Neural cell (in vitro differentiated cells): ENCODE measurements around the gene ZBTB12. TPM values are rescaled to one million over a fixed set of nuclear protein-coding genes. Genes with fewer than 3 reads are reported as not detected.

ENCODE experiments used
- H2AFZ ChIP-seq: fragments of 200-600, 300-800 bp; sonication (generic), shearing (Covaris generic); 2 replicates; pipeline ENCODE4 v1.6.0; 2014; ENCODE audit warnings: low read depth, mild to moderate bottlenecking, antibody characterized with exemption, low read length, moderate library complexity
- H3F3A ChIP-seq: fragments of 200-600 bp; shearing (Covaris generic); 2 replicates; pipeline ENCODE4 v1.6.1; 2016; ENCODE audit warnings: mild to moderate bottlenecking, moderate library complexity, mixed read lengths, antibody characterized with exemption, low read length; ENCODE audit not compliant: insufficient read depth, poor library complexity, severe bottlenecking
- H3K27ac ChIP-seq: fragments of 200-600, 300-800 bp; sonication (generic), shearing (Covaris generic); 2 replicates; pipeline ENCODE4 v1.5.1; 2014; ENCODE audit warnings: mild to moderate bottlenecking, low read length, moderate library complexity
- H3K27me3 ChIP-seq: fragments of 300-800, 200-600 bp; sonication (generic), shearing (Covaris generic); 2 replicates; pipeline ENCODE4 v1.6.0; 2014; ENCODE audit warnings: mild to moderate bottlenecking, low read depth, low read length, moderate library complexity; ENCODE audit not compliant: insufficient read depth
- H3K36me3 ChIP-seq: fragments of 300-800, 200-600 bp; sonication (generic), shearing (Covaris generic); 2 replicates; pipeline ENCODE4 v1.5.1; 2014; ENCODE audit warnings: mild to moderate bottlenecking, antibody characterized with exemption, low read length, moderate library complexity; ENCODE audit not compliant: insufficient read depth
- H3K4me2 ChIP-seq: fragments of 300-800, 200-600 bp; sonication (generic), shearing (Covaris generic); 2 replicates; pipeline ENCODE4 v1.6.0; 2014; ENCODE audit warnings: mild to moderate bottlenecking, low read length
- H3K4me3 ChIP-seq: fragments of 300-800, 200-600 bp; sonication (generic), shearing (Covaris generic); 2 replicates; pipeline ENCODE4 v1.5.1; 2014; ENCODE audit warnings: mild to moderate bottlenecking, low read length, moderate library complexity
- H3K79me2 ChIP-seq: fragments of 200-600 bp; shearing (Covaris generic); replicated peaks from 2 replicates; pipeline ENCODE4 v1.6.0; 2014; ENCODE audit warnings: mild to moderate bottlenecking, low read length, moderate library complexity; ENCODE audit not compliant: insufficient read depth
- H3K9ac ChIP-seq: fragments of 300-800, 200-600 bp; sonication (generic), shearing (Covaris generic); 2 replicates; pipeline ENCODE4 v1.6.1; 2016; ENCODE audit warnings: mild to moderate bottlenecking, low read length, mixed read lengths
- H3K9me2 ChIP-seq: fragments of 200-600 bp; shearing (Covaris generic); 2 replicates; pipeline ENCODE4 v1.6.1; 2016; ENCODE audit warnings: mild to moderate bottlenecking, low read length, mixed read lengths; ENCODE audit not compliant: insufficient read depth
- H3K9me3 ChIP-seq: fragments of 200-600, 300-800 bp; sonication (generic), shearing (Covaris generic); 2 replicates; pipeline ENCODE4 v1.6.1; 2016; ENCODE audit warnings: mild to moderate bottlenecking, mixed run types, low read length, moderate library complexity, mixed read lengths
- H4K20me1 ChIP-seq: fragments of 200-600 bp; shearing (Covaris generic); 2 replicates; pipeline ENCODE4 v1.6.1; 2016; ENCODE audit warnings: mild to moderate bottlenecking, mixed run types; ENCODE audit not compliant: insufficient read depth
- EP300 ChIP-seq: fragments of 450-650 bp; conservative IDR thresholded peaks from 2 replicates; pipeline ENCODE4 v1.6.1; 2014; ENCODE audit warnings: antibody characterized with exemption, mild to moderate bottlenecking, moderate library complexity; ENCODE audit not compliant: poor library complexity, severe bottlenecking
- EZH2 ChIP-seq: fragments of 200-600, 300-800 bp; shearing (Covaris generic), sonication (generic); IDR thresholded peaks from 2 replicates; pipeline ENCODE4 v1.6.1; 2014; ENCODE audit warnings: antibody characterized with exemption, low read length, borderline replicate concordance, mild to moderate bottlenecking; ENCODE audit not compliant: insufficient read depth, poor library complexity, severe bottlenecking
- MXI1 ChIP-seq: fragments of 450-650 bp; conservative IDR thresholded peaks from 2 replicates; pipeline ENCODE4 v1.6.1; 2014; ENCODE audit warnings: antibody characterized with exemption, mild to moderate bottlenecking; ENCODE audit not compliant: poor library complexity, severe bottlenecking
- POLR2AphosphoS5 ChIP-seq: IDR thresholded peaks from 2 replicates; pipeline ENCODE4 v1.6.1; 2012
- RAD21 ChIP-seq: fragments of 450-650 bp; conservative IDR thresholded peaks from 2 replicates; pipeline ENCODE4 v1.6.1; 2014; ENCODE audit warnings: antibody characterized with exemption, mild to moderate bottlenecking, moderate library complexity
- SMC3 ChIP-seq: fragments of 450-650 bp; conservative IDR thresholded peaks from 2 replicates; pipeline ENCODE4 v1.6.1; 2014; ENCODE audit warnings: antibody characterized with exemption, mild to moderate bottlenecking, moderate library complexity; ENCODE audit not compliant: poor library complexity
- TAF1 ChIP-seq: IDR thresholded peaks from 2 replicates; pipeline ENCODE4 v1.6.1; 2012; ENCODE audit warnings: low read depth
- polyA plus RNA-seq: library from polyadenylated mRNA; depleted of rRNA; stranded (reverse); fragments of >200 nt; gene quantifications from 2 replicates; pipeline ENCODE4 v1.2.3, GENCODE V29; 2014
- TF ChIP-seq, protein P1 (sequence below): IDR thresholded peaks from 2 replicates; pipeline ENCODE4 v1.6.1; 2012; ENCODE audit warnings: borderline replicate concordance
- TF ChIP-seq, protein P2 (sequence below): fragments of 450-650 bp; IDR thresholded peaks from 2 replicates; pipeline ENCODE4 v1.5.1; 2014; ENCODE audit warnings: antibody characterized with exemption, mild to moderate bottlenecking, moderate library complexity; ENCODE audit not compliant: poor library complexity, severe bottlenecking

The ZBTB12 gene
- polyA plus RNA-seq, 1 donor from 2014 or later, result 21.4 TPM

DNA sequence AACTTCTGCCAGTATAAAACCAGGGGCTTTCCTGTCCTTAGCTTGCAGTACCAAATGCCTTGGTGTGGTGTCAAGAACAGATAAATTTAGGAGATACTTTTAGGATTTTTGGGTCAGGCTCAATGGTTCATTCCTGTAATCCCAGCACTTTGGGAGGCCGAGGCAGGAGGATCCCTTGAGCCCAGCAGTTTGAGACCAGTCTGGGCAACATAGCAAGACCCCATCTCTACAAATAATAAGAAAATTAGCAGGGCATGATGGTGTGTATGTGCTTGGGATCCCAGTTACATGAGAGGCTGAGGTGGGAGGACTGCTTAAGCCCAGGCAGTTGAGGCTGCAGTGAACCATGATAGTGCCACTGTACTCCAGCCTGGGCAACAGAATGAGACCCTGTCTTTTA, 3.2 kb upstream of the ZBTB12 start:
- H3K79me2 ChIP-seq, result peaks cover 4% of the 10 kb centered on the region
- no peak overlapping the region for H2AFZ ChIP-seq
- H3K4me3 ChIP-seq, result no peak overlapping the region
- H4K20me1 ChIP-seq, result no peaks in the 10 kb centered on the region
- TF ChIP-seq, protein P1, sequence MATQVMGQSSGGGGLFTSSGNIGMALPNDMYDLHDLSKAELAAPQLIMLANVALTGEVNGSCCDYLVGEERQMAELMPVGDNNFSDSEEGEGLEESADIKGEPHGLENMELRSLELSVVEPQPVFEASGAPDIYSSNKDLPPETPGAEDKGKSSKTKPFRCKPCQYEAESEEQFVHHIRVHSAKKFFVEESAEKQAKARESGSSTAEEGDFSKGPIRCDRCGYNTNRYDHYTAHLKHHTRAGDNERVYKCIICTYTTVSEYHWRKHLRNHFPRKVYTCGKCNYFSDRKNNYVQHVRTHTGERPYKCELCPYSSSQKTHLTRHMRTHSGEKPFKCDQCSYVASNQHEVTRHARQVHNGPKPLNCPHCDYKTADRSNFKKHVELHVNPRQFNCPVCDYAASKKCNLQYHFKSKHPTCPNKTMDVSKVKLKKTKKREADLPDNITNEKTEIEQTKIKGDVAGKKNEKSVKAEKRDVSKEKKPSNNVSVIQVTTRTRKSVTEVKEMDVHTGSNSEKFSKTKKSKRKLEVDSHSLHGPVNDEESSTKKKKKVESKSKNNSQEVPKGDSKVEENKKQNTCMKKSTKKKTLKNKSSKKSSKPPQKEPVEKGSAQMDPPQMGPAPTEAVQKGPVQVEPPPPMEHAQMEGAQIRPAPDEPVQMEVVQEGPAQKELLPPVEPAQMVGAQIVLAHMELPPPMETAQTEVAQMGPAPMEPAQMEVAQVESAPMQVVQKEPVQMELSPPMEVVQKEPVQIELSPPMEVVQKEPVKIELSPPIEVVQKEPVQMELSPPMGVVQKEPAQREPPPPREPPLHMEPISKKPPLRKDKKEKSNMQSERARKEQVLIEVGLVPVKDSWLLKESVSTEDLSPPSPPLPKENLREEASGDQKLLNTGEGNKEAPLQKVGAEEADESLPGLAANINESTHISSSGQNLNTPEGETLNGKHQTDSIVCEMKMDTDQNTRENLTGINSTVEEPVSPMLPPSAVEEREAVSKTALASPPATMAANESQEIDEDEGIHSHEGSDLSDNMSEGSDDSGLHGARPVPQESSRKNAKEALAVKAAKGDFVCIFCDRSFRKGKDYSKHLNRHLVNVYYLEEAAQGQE, result no peak
- TF ChIP-seq POLR2AphosphoS5 (no peak), EZH2 (no peak), MXI1 (no peak), SMC3 (no peak), EP300 (no peak), RAD21 (no peak), TAF1 (no peak)
- TF ChIP-seq, protein P2, sequence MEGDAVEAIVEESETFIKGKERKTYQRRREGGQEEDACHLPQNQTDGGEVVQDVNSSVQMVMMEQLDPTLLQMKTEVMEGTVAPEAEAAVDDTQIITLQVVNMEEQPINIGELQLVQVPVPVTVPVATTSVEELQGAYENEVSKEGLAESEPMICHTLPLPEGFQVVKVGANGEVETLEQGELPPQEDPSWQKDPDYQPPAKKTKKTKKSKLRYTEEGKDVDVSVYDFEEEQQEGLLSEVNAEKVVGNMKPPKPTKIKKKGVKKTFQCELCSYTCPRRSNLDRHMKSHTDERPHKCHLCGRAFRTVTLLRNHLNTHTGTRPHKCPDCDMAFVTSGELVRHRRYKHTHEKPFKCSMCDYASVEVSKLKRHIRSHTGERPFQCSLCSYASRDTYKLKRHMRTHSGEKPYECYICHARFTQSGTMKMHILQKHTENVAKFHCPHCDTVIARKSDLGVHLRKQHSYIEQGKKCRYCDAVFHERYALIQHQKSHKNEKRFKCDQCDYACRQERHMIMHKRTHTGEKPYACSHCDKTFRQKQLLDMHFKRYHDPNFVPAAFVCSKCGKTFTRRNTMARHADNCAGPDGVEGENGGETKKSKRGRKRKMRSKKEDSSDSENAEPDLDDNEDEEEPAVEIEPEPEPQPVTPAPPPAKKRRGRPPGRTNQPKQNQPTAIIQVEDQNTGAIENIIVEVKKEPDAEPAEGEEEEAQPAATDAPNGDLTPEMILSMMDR, result no peak
- H3F3A ChIP-seq, result peaks cover 4% of the 10 kb centered on the region
- H3K4me2 ChIP-seq, result no peak overlapping the region
- H3K27ac ChIP-seq, result no peak overlapping the region
- no peaks in the 10 kb centered on the region for H3K9me3 ChIP-seq
- no peak overlapping the region for H3K9ac ChIP-seq
- no peaks in the 10 kb centered on the region for H3K9me2 ChIP-seq
- H3K27me3 ChIP-seq, result no peaks in the 10 kb centered on the region
- H3K36me3 ChIP-seq, result no peaks in the 10 kb centered on the region

DNA sequence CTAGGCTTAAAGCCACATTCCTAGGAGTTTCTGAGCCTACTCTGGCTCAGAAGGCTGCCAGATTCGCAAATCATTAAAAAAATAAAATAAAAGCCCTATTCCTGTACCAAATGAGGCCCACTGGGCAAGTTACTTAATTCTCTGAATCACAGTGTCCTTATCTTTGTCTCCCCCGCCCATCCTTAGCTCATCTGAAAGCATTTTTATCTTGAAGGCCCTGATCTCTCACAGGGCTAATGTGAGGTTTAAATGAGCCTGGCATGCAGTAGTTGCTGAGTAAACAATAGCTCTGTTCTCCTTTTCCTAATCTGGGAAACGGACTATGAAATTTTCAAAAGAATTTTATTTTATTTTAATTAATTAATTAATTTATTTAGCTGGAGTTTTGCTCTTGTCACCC, 2.1 kb upstream of the ZBTB12 start:
- H3K4me2 ChIP-seq, result no peak overlapping the region
- H3K9me2 ChIP-seq, result no peaks in the 10 kb centered on the region
- H3K27me3 ChIP-seq, result no peaks in the 10 kb centered on the region
- no peak overlapping the region for H3K4me3 ChIP-seq
- no peaks in the 10 kb centered on the region for H3K36me3 ChIP-seq
- no peak overlapping the region for H2AFZ ChIP-seq
- TF ChIP-seq MXI1 (no peak), SMC3 (no peak), TAF1 (no peak), RAD21 (no peak), EZH2 (no peak), EP300 (no peak), POLR2AphosphoS5 (no peak)
- TF ChIP-seq, protein P2, result no peak
- TF ChIP-seq, protein P1, result no peak
- H3K79me2 ChIP-seq, result peaks cover 4% of the 10 kb centered on the region
- no peaks in the 10 kb centered on the region for H3K9me3 ChIP-seq
- H4K20me1 ChIP-seq, result no peaks in the 10 kb centered on the region
- H3F3A ChIP-seq, result peaks cover 4% of the 10 kb centered on the region
- H3K9ac ChIP-seq, result no peak overlapping the region
- H3K27ac ChIP-seq, result no peak overlapping the region
